ENCODE measurements around the gene KAZN. TPM values are rescaled to one million over a fixed set of nuclear protein-coding genes. Genes with fewer than 3 reads are reported as not detected.
A peak's percentile ranks its signal among the peaks of the same experiment; 100 is the strongest.

Gene KAZN
- total RNA-seq, 1 experiment from 2014 or later = 7.0 TPM

DNA sequence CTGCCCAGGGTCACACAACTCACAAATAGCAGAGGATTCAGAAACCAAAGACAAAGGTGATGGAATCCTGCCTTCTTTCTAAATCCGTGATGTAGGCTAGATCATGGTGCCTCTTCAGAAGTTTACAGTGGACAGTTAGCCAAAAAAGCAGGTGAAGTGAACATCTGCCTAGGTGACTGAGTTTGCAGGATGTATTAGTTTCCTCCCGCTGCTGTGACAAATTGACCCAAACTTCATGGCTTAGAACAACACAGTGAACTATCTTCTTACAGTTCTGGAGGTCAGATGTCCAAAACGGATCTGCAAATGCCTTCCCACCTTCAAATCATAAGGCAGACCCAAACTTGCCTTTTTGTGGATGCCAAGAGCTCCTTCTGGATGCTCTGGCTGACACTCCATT is 551.9 kb downstream of the KAZN start:
- in situ Hi-C loops (cut with HindIII; ENCODE audit: low pct_unique_long_range_greater_than_20kb, low sequenced_read_pairs) = no loop called here

DNA sequence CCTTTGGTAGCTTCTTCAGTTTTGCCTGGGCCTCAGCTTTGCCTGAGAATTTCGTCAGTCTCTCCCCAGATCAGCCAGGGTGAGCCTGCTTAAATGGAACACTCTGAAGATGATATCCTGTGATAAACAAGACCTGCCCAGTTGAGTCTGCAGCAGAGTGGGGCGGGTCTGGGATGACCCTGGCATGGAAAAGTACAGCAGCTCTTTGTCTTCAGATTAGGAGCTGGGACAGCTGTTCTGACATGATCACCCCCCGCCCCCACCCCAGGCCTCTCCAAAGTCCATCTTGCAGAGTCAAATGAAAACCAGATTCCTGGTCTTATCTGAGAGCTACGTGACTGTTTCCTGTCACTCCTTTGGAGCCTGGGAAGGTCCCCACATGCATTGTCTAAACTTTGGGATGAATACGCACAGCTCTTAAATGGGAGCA is 552.9 kb downstream of the KAZN start:
- no peak for DNase-seq (ENCODE audit: low read depth)
- in situ Hi-C loops (cut with HindIII; ENCODE audit: low pct_unique_long_range_greater_than_20kb, low sequenced_read_pairs) = no loop called here

More for the DNA sequence above, 551.9 kb downstream of the KAZN start:
- DNase-seq (ENCODE audit: low read depth) = no peak

DNA sequence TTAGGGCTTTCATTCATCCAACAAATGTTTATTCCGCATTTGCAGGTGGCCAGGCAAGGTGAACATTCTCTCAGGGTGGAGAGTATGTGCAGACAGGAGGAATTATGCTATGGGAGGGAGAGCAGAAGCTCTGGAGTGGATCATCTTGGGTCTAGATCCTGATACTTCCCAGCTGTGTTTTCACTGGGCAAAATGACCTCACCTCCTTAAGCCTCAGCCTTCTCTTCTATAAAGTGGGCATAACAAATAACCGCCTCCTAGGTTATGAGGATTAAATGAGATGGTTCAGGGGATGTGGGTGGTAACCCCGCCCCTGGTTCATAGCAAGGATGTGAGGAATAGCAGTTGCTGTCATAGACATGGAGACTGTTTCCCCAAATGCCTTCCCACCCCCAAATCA is 553.4 kb downstream of the KAZN start:
- in situ Hi-C loops (cut with HindIII; ENCODE audit: low pct_unique_long_range_greater_than_20kb, low sequenced_read_pairs) = no loop called here
- no peak for DNase-seq (ENCODE audit: low read depth)

DNA sequence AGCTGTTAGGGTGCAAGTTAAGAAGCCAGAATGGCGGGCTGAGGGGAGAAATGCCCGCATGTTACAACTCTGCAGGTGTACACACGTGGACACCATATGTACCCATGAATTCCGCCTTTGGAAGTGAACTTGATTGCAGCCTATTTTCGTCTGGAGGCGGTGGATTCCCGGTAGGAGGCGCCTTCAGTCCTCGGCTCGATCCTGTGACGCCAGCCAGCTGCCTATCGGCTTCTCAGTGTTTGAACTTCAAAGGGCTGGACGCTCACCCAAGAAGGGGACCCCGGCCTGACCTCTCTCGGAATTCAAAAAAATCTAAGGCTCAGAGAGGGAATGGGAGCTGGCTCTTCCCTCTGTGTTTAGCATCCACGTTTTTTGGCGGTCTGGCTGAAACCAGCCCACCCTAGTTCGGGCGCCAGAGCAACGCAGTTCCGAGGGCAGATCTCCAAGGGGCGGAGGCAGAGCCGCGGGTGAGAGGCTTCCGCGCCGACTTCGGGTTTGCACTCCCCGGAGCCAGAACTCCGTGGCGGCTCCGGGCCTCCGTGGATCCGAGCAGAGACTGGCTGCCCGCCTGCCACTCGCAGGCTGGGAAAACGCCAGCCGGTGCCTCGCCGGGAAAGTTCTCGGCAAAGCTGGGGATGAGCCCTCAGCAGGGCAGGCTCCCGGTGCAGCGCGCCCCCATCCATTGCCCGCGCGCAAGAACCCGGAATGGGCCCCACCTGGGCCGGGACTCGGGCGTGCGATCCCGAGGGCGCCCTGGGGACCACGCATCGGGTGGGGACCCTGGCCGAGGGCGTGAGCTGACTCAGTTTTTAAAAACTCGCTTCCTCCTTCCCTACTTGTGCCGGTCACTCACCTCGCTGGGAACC is 554.1 kb downstream of the KAZN start:
- in situ Hi-C loops (cut with HindIII; ENCODE audit: low pct_unique_long_range_greater_than_20kb, low sequenced_read_pairs) = no loop called here
- DNase-seq (ENCODE audit: low read depth) = peak; percentile 79

DNA sequence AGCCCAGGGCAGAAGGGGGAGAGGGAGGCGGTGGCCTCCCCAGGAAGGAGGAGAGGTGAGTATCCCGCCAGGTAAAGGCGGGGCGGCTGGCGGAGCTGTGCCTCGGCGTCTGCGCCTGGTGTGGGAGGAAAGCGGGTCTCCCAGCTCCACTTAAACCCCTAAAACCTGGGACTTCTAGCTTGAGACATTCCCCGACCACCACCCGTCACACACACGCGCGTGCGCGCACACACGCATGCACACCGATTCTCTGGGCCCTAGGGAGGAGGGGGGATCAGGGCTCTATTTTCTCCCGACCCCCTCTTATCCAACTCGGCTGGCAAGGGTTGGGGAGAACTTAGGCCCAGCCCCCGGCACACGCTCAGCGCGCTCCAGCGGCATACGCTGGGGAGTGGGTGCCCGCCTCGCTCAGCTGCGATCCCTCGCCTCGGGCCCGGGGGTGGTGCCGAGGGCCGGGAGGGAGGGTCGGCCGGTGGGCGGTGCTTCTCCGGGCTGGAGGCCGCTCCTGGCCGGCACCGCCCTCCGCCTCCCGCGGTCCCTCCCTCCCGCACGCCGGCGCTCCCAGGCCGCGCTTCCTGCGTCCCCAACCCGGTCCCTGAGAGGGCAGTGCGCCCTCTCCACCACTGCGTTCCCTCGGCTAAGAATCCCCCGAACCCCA is 554.8 kb downstream of the KAZN start, which contains the start of gene TMEM51:
Gene TMEM51 (plus strand): TSS at position 564 of the 658 bp plus-strand sequence. CDS start 61,341 bp downstream, outside the sequence.
- DNase-seq (ENCODE audit: low read depth) = peak; percentile 77
- in situ Hi-C loops (cut with HindIII; ENCODE audit: low pct_unique_long_range_greater_than_20kb, low sequenced_read_pairs) = no loop called here

DNA sequence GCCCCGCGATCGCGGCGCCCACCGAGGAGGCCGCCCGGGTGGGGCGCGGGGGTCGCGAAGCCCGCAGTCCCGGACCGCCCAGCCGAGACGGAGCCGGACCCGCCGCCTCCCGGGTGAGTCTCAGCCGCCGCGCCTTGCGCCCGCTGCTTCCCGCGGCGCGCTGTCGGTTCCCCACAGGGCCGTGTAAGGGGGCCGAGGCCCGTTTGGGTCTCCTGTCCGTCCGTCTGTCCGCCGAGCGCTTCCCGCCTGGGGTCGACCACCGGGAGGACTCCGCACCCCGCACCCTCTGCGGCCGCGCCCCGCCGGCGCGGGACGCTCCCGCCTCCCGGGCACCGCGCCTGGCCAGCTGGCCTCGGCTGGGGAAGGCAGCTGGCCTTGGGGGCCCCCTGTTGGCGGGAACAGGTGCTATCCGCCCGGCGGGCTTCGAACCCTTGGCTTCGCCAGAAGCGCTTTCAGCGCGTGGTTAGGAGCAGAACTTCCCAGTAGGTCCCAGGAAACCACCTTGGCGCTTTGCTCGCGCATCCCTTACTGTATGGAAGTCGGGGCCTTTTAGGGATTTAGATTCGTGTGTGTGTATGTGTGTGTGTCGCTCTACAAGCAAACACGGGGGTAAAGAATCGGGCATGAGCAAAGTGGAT is 555.5 kb downstream of the KAZN start:
- in situ Hi-C loops (cut with HindIII; ENCODE audit: low pct_unique_long_range_greater_than_20kb, low sequenced_read_pairs) = no loop called here
- peak; percentile 62 for DNase-seq (ENCODE audit: low read depth)

DNA sequence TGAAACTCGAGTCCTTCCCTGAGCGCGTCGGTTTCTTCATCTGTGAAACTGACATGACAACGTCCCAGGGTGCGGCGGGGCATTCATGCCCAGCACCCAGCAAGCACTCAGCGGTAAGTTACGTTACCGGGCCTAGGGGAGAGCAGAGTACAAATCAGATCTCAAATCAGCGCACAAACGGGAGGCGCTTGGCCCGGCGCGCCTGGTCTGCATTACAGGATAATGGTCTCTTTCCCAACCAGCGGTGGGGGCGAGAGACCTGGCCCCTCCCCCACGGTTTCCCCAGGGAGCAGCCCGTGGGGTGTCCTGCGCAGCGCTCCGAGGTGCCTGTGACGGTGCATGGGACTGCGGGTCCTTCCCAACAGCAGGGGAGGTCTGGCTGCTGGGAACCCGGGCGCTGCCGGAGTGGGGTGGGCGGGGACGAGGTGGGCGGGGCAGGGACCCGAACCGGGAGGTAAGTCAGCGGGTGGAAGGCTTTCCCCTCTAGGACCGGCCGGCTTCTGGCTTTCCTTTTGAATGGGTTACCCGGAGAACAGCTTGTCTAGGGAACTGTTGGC is 556.1 kb downstream of the KAZN start:
- in situ Hi-C loops (cut with HindIII; ENCODE audit: low pct_unique_long_range_greater_than_20kb, low sequenced_read_pairs) = no loop called here
- DNase-seq (ENCODE audit: low read depth) = peak; percentile 57

DNA sequence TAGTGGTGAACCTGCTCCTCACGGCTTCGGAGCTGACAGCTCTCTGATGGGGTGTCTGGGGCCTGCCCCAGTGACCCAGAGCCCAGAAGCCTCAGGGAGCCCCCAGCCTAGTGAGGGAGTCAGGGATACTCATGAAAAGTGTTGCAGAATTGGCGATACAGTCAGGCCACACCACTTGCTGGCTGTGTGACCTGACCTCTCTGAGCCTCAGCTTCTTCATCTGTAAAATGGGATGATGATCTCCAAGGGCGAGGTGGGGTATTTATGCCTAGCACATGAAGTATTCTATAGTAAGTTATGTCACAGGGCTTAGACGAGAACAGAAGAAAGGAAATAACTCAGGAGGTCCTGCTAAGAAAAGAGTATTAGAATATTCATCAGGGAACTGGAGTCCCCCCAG is 556.7 kb downstream of the KAZN start:
- no peak for DNase-seq (ENCODE audit: low read depth)
- in situ Hi-C loops (cut with HindIII; ENCODE audit: low pct_unique_long_range_greater_than_20kb, low sequenced_read_pairs) = no loop called here

DNA sequence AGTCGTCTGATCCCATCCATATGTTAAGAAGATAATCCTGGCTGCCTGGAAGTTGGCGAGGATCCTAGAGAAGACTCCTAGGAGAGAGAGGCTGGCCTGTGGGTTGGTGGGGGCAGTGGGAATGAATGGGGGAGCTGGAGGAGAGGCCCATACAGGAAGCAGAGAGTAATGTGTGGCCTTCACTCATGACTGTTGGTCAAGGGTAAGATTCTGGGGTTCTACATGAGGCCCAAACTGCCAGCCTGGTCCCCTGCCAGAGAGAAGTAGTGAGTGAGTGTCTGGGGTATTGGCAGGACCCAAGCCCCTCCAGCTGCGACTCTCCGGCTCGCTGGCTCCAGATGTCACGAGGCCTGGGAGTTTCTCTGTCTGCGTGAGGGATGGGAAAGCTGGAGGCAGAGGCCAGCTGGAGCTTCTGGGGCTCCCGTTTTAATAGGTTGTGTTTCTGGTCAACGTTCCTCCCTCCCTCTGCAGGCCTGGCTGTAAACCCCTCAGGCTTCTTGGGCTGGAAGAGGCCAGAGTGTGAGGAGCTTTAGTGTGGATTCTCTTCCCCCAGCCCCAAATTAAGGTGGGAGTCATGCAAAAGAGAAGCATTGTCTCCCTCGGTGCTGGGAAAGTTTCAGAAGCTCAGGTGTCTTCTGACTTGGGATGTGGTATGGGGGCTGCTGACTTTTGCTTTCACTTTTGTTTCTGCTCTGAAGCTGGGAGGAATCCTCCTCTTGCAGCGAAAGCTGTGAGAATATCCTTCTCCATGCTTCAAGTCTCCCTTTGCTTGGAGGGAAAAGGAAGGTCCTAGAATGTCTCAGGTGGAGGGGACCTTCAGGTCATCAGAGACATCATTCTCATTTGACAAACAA is 557.6 kb downstream of the KAZN start:
- no peak for DNase-seq (ENCODE audit: low read depth)
- in situ Hi-C loops (cut with HindIII; ENCODE audit: low pct_unique_long_range_greater_than_20kb, low sequenced_read_pairs) = no loop called here

DNA sequence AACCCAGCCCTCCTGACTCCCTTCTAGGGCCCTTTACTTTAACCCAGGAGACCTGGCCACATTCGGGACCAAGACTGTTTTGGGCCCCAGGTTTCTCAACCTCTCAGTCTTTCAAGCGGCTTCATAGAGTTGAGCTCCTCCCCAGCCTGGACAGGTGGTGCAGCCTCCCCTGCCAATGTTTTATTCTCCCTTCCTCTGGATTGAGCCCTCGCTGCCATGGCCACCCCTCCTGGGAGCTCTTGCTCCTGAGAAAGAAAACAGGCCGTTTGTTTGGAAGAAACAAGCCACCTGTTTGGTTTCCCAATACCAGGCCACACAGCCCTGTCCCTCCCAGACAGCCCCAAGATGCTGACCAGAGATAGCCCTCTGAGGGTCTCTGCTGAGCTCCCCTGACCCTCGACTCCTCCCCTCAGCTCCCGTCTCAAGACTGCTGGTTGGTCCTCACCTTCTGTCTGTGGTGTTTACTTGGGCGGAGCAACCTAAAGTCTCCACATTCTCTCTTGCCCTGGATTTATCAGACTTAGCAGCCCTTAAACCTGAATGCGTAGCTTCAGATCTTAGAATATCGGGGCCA is 558.4 kb downstream of the KAZN start:
- in situ Hi-C loops (cut with HindIII; ENCODE audit: low pct_unique_long_range_greater_than_20kb, low sequenced_read_pairs) = no loop called here
- no peak for DNase-seq (ENCODE audit: low read depth)

DNA sequence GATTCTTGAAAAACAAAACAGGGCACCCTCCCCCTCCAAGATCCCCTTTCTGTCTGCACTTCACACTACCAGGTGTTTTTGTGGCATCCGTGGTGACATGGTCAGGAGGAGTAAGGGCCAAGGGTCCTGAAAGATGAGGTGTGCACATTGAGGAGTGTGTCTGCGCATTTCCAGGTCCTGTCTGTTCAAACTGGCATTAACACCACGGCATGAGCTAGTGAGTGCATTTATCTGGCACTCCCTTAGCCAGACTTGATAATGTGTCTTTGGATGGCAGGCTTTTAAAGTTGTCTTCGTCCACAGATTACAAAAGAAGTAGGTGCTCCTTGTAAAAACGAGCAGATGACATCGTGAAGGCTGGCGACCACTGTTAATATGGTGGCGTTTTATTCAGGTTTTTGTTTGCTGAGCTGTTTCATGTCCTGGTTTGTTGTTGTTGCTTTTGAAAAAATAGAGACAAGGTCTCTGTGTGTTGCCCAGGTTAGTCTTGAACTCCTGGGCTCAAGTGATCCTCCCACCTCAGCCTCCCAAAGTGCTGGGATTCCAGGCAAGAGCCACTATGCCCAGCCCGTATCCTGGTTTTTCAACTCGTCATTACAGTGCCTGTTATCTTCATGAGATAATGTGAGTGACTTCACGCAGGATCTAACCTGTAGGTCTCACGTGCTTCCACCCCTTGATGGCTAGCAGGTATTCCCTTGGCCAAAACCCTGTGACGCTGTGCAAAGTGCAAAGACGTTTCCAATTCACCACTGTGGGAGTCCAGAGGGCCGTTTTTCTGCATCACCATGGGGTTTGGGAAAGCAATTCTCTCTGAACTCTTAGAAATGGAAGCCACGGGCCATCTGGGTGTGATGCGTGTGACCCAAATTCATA is 559.3 kb downstream of the KAZN start:
- in situ Hi-C loops (cut with HindIII; ENCODE audit: low pct_unique_long_range_greater_than_20kb, low sequenced_read_pairs) = no loop called here
- no peak for DNase-seq (ENCODE audit: low read depth)

DNA sequence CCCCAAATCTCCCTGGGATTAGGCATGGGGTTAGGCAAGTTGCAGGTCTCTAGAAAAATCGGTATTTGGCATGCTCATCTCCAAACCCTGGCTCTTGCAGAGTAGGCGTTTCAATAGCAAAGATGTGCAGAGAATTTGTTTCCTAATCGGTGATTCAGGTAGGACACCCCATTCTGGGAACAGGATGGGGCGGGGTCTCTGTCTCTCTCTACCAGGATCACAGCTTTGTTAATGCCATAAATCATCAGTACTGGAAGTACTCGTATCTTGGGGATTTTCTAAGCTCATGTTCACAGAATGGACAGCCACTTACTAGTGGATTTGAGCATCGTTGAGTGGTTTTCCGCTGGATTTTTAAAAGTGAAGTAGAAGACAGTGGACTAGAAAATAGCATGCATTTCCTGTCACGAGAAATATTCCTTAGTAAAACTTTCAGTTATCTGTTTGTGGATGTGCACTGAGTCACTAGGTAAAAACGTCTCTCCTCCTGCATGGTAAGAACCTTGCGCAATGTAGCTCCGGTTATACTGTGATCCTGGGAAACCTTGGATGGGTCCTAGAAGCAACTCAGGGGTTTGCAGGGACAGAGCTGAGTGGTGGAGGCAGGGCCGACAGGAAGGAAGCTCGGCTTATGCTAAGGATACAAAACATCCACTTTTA is 560.2 kb downstream of the KAZN start:
- peak; percentile 71 for DNase-seq (ENCODE audit: low read depth)
- in situ Hi-C loops (cut with HindIII; ENCODE audit: low pct_unique_long_range_greater_than_20kb, low sequenced_read_pairs) = no loop called here

DNA sequence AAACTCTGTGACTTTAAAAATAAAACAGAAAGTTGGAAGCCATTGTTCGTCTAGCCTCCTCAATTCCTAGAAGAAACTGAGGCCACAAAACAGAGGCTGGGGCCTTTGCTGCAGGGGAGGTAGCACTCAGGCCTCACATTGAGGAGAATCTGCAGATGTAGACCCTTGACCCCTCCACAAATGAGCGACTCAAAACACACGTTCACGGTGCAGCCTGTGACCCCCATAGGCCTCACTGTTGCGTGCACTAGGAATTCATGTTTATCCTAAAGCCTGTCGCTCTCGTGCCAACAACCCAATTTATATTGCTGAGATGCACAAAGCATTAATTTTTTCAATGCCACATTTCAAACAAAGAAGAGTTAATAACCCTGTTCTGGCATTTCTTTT is 560.7 kb downstream of the KAZN start:
- in situ Hi-C loops (cut with HindIII; ENCODE audit: low pct_unique_long_range_greater_than_20kb, low sequenced_read_pairs) = no loop called here

DNA sequence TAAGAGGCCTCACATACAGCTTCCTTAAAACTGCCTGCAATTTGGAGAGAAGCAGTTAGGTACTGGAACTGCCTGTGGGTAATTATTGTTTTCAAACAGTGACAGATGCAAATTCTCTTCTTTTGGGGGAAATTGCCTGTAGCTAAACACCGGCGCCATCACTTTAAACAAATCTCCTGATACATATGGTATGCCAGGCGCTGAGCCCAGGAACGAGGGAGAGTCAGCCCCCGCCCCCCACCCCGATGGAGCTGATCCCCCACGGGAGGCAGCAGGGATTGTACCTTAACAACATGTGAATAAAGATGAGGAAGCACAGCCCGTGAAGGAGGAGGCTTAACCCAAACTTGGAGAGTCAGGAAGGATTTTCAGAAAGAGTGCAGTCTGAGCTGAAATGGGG is 562.1 kb downstream of the KAZN start:
- in situ Hi-C loops (cut with HindIII; ENCODE audit: low pct_unique_long_range_greater_than_20kb, low sequenced_read_pairs) = no loop called here

More for the DNA sequence above, 560.7 kb downstream of the KAZN start:
- no peak for DNase-seq (ENCODE audit: low read depth)

DNA sequence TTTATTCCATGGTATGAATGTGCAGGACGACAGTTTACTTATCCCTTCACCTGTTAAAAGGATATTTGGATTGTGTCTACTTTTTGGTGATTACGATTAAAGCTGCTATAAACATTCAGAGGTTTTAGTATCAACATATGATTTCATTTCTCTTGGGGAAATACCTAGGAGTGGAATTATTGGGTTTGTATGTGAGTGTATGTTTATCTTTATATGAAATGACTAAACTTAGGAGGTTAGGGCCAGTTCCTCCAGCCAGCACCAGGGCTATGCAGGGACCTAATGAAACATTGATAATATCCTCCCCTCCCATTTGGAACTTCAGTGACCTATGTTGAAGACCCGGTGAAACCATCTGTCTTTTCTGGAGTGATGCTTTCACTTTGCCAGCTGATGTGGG is 568.9 kb downstream of the KAZN start:
- DNase-seq (ENCODE audit: low read depth) = peak; percentile 67
- in situ Hi-C loops (cut with HindIII; ENCODE audit: low pct_unique_long_range_greater_than_20kb, low sequenced_read_pairs) = no loop called here

More for the DNA sequence above, 562.1 kb downstream of the KAZN start:
- DNase-seq (ENCODE audit: low read depth) = no peak
